Measurements from ENCODE around the gene CACNA1C. TPM values are rescaled to one million over a fixed set of nuclear protein-coding genes. Genes with fewer than 3 reads are reported as not detected.

Gene CACNA1C
- total RNA-seq, 2 donors from 2014 or later: 70.0 to 127 TPM

DNA sequence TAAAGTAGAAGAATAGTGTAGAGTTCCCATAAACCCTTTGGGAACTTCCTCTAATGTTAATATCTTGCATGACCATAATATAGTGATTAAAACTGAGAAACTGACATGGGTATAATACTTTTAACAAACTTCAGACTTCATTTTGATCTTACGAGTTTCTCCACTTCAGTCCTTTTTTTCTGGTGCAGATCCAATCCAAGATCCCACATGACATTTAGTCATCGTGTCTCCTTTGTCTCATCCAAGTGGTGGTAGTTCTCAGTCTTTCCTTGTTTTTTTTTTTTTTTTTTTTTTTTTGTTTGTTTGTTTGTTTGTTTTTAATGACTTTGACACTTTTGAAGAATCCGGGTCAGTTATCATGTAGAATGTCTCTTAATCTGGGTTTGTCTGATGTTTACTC, 179.2 kb downstream of the CACNA1C start:
- Histone ChIP-seq H3K9me3 (no peaks in the 10 kb centered on the region), H3K36me3 (no peaks in the 10 kb centered on the region), H3K27ac (no peak overlapping the region), H3K4me1 (ENCODE audit: control insufficient read depth in 1 of 2, low read depth in 2 of 2) (peaks cover 8 to 58% of the 10 kb centered on the region in 2 donors), H3K27me3 (replicated peaks; ENCODE audit: insufficient read depth) (no peaks in the 10 kb centered on the region), H3K4me3 (no peak overlapping the region)
- TF ChIP-seq, protein P1, sequence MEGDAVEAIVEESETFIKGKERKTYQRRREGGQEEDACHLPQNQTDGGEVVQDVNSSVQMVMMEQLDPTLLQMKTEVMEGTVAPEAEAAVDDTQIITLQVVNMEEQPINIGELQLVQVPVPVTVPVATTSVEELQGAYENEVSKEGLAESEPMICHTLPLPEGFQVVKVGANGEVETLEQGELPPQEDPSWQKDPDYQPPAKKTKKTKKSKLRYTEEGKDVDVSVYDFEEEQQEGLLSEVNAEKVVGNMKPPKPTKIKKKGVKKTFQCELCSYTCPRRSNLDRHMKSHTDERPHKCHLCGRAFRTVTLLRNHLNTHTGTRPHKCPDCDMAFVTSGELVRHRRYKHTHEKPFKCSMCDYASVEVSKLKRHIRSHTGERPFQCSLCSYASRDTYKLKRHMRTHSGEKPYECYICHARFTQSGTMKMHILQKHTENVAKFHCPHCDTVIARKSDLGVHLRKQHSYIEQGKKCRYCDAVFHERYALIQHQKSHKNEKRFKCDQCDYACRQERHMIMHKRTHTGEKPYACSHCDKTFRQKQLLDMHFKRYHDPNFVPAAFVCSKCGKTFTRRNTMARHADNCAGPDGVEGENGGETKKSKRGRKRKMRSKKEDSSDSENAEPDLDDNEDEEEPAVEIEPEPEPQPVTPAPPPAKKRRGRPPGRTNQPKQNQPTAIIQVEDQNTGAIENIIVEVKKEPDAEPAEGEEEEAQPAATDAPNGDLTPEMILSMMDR (IDR thresholded peaks at IDR 0.05): no peak
- ATAC-seq (ENCODE audit: insufficient number of reproducible peaks, low FRiP score, low read depth) (no peak), DNase-seq (ENCODE audit: low spot score) (no peak)

DNA sequence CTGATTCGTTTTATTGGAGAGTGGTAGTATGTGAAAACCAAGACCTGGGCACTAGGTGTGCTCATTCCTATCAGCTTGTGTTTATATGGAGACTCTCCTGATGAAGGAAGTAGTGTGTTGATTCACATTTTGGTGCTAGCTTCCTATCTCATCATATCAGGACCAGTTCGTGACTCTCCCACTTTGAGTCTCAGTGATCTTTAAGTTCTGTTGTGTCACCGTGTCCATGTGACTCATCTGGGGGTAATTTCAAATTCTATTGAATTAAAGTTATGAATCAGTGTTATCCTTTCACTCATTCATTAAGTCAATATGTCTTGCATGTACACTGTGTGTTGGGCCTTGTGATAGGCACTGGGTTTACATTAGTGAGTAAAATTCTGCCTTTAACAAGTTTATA, 180.2 kb downstream of the CACNA1C start:
- TF ChIP-seq, protein P1 (IDR thresholded peaks at IDR 0.05): no peak
- ATAC-seq (ENCODE audit: insufficient number of reproducible peaks, low FRiP score, low read depth) (no peak), DNase-seq (ENCODE audit: low spot score) (no peak)
- Histone ChIP-seq H3K4me3 (no peak overlapping the region), H3K27me3 (replicated peaks; ENCODE audit: insufficient read depth) (no peaks in the 10 kb centered on the region), H3K4me1 (ENCODE audit: control insufficient read depth in 1 of 2, low read depth in 2 of 2) (peaks cover 8 to 66% of the 10 kb centered on the region in 2 donors), H3K36me3 (no peaks in the 10 kb centered on the region), H3K27ac (no peak overlapping the region), H3K9me3 (no peaks in the 10 kb centered on the region)

DNA sequence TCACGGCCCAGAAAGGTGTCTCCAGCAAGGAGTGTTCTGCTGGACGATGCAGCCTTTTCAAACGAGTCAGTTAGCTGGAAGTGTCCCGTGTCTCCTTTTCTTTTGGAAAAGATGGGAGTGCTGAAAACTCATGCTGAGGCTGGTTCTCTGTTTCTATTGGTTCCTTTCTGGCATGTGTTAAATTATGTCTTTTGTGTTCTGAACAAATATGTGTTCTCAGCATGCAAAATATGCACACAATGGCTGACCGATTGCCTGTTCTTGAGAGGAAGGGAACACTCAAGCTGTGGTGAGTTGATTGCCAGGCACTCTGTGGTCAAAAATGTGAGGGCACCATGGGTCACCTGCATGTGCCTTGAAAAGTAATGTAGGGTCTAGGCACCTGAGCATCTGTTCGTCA, 181.3 kb downstream of the CACNA1C start:
- peak; percentile 9 for ATAC-seq (ENCODE audit: insufficient number of reproducible peaks, low FRiP score, low read depth)
- H3K4me3 ChIP-seq: no peak overlapping the region
- TF ChIP-seq, protein P1 (IDR thresholded peaks at IDR 0.05): no peak
- H3K36me3 ChIP-seq: no peaks in the 10 kb centered on the region
- H3K9me3 ChIP-seq: no peaks in the 10 kb centered on the region
- H3K27me3 ChIP-seq (replicated peaks; ENCODE audit: insufficient read depth): no peaks in the 10 kb centered on the region
- H3K4me1 ChIP-seq (ENCODE audit: control insufficient read depth in 1 of 2, low read depth in 2 of 2): peaks cover 11 to 68% of the 10 kb centered on the region in 2 donors
- DNase-seq (ENCODE audit: low spot score): no peak
- peak overlapping the region; percentile 23 to 54 for H3K27ac ChIP-seq

DNA sequence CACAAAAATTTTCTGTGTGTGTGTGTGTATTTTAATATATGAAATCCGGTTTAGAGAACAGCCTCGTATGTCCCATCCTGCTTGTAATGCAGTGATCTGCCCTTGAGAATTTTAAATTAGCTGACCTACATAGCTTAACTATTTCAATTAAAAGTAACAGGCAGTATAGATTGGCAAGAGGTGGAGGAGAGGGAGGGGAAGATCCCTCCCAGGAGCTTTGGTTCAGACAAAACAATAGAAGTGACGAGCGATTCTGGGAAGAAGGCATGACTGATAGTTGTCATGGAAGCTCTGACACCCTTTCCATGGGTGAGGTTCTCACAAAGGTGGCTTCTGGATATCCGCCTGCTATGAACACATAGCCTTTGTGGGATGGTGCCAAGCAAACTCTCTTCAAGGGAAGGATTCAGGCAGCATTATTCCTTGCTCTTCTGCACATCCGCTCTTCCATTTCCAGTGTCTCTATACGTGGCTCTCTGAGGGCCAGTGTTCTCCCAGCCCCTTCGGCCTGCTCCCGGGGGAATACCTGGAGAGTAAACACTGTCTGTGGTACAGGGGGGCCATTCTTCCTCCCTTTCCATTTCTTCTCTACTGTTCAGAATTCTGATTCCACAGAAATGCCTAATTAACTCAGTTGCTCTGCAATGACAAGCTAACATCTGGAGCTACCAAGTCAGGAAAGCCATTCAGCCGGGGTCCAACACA, 182.0 kb downstream of the CACNA1C start:
- TF ChIP-seq, protein P1 (IDR thresholded peaks at IDR 0.05): no peak
- H3K36me3 ChIP-seq: no peaks in the 10 kb centered on the region
- ATAC-seq (ENCODE audit: insufficient number of reproducible peaks, low FRiP score, low read depth) (no peak), DNase-seq (ENCODE audit: low spot score) (no peak)
- H3K27ac ChIP-seq: peak overlapping the region; percentile 23 to 54
- no peak overlapping the region for H3K4me3 ChIP-seq
- no peaks in the 10 kb centered on the region for H3K27me3 ChIP-seq (replicated peaks; ENCODE audit: insufficient read depth)
- peaks cover 11 to 71% of the 10 kb centered on the region in 2 donors for H3K4me1 ChIP-seq (ENCODE audit: control insufficient read depth in 1 of 2, low read depth in 2 of 2)
- no peaks in the 10 kb centered on the region for H3K9me3 ChIP-seq

DNA sequence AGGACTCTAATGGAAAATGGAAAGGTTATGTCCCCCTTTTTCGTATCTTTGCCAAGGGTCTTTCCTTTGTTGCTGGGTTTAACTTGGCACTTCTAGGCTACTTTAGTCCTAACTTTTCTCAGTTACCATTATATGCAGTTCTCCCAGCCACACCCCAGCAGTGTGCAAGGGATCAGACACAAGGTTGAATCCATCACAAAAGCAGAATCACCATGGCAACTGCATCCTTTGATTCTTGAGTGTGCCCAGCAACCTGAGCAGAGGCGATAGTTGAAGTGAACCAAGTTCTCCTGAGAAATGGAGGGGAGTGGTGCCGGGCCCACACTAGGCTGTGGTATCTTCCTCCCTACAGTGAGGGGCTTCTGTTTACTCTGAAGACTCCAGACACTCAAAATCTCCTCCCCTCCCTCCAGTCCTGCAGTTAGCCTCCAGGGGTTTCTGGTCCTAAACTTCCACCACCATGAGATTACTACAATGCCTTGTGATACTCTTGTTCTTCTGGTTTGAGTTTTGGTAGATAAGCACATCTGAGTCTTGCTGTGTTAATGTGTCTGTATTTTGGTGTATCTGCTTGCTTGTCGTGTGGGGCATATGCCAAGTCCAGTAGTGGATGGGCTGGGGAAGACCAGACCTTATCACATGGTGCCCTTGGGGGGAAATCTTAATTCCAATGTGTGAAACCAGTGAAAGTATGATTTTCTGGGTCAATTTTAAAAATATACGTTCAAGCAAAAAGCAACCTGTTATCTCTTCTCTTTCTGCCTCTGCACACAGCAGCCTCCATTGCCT, 183.9 kb downstream of the CACNA1C start:
- H3K27me3 ChIP-seq (replicated peaks; ENCODE audit: insufficient read depth): no peaks in the 10 kb centered on the region
- no peak overlapping the region for H3K4me3 ChIP-seq
- peaks cover 11 to 80% of the 10 kb centered on the region in 2 donors for H3K4me1 ChIP-seq (ENCODE audit: control insufficient read depth in 1 of 2, low read depth in 2 of 2)
- DNase-seq (ENCODE audit: low spot score) (no peak), ATAC-seq (ENCODE audit: insufficient number of reproducible peaks, low FRiP score, low read depth) (no peak)
- peak overlapping the region in 1 of 2 donors; percentile 23 for H3K27ac ChIP-seq
- H3K36me3 ChIP-seq: no peaks in the 10 kb centered on the region
- no peaks in the 10 kb centered on the region for H3K9me3 ChIP-seq
- TF ChIP-seq, protein P1 (IDR thresholded peaks at IDR 0.05): no peak

All from thoracic aorta (tissue), 2 donors.